ENCODE results near the gene COL4A2. TPM values are rescaled to one million over a fixed set of nuclear protein-coding genes. Genes with fewer than 3 reads are reported as not detected.

The COL4A2 gene
- 10 to 100 TPM in 5 of 6 experiments, 1 to 10 TPM in 1; 8.4 to 65.8 (median 42.5) TPM for total RNA-seq
- long read RNA-seq, partial matches to known transcripts: 1 of 2 reads
- long read RNA-seq, other reads (novel, unspliced or antisense): 1 of 2 reads

GRCh38 chr13:110306960-110307766 is at the start of gene COL4A2, which contains the start of gene COL4A1:
Gene COL4A2 (plus strand): TSS chr13:110307284. CDS start chr13:110307904, 620 bp downstream.
Gene COL4A1 (minus strand): TSS chr13:110307157. CDS start chr13:110307027, 130 bp downstream.
- DNase-seq (peak in 2 of 3 donors; percentile 62 to 67), ATAC-seq (peak; percentile 52 to 67 (median 62))
- H3K27ac ChIP-seq: peak within 1 kb of the TSS; percentile 68 to 89 (median 77)
- H3K4me3 ChIP-seq: peak within 1 kb of the TSS; percentile 49 to 55 (median 51)
- H3K4me1 ChIP-seq: peaks cover 0 to 23% (median 5%) of the 10 kb centered on the region in 4 donors
- TF ChIP-seq CTCF (IDR thresholded peaks at IDR 0.05): no peak
- TF ChIP-seq POLR2A (IDR thresholded peaks at IDR 0.05): peak; percentile 79
- H3K36me3 ChIP-seq: no peaks in the 10 kb centered on the region
- H3K27me3 ChIP-seq: peaks cover 0 to 12% of the 10 kb centered on the region in 2 donors
- intact Hi-C loops (cut with DNase I): no loop called here
- WGBS (ENCODE audit: insufficient coverage, low coverage, low lambda C conversion rate, missing lambda C conversion rate): 4% methylated on average over 5 of the region's 96 CpGs
- H3K9me3 ChIP-seq: no peaks in the 10 kb centered on the region

- Histone ChIP-seq H3K4me1 (no peaks in the 10 kb centered on the region), H3K27ac (no peak overlapping the region), H3K27me3 (no peaks in the 10 kb centered on the region), H3K36me3 (no peaks in the 10 kb centered on the region), H3K4me3 (no peak overlapping the region), H3K9me3 (no peaks in the 10 kb centered on the region)
- 77% methylated on average over 3 of the region's 3 CpGs for WGBS (ENCODE audit: insufficient coverage, low coverage, low lambda C conversion rate, missing lambda C conversion rate)
- intact Hi-C loops (cut with DNase I): no loop called here
- ATAC-seq (no peak), DNase-seq (no peak)
- TF ChIP-seq POLR2A (IDR thresholded peaks at IDR 0.05) (no peak), CTCF (IDR thresholded peaks at IDR 0.05) (no peak)
Observed at GRCh38 chr13:110257408-110257807, 49.7 kb upstream of the COL4A2 start.

- intact Hi-C loops (cut with DNase I): no loop called here
- 62% methylated on average over 9 of the region's 12 CpGs for WGBS (ENCODE audit: insufficient coverage, low coverage, low lambda C conversion rate, missing lambda C conversion rate)
- ATAC-seq: peak in 1 of 4 donors; percentile 19
Observed at GRCh38 chr13:110258876-110259631, 48.0 kb upstream of the COL4A2 start.

GRCh38 chr13:110259651-110260050 is 47.4 kb upstream of the COL4A2 start:
- DNase-seq: no peak
- intact Hi-C loops (cut with DNase I): no loop called here
- no peak overlapping the region for H3K27ac ChIP-seq
- no peaks in the 10 kb centered on the region for H3K36me3 ChIP-seq
- 43% methylated on average over 6 of the region's 6 CpGs for WGBS (ENCODE audit: insufficient coverage, low coverage, low lambda C conversion rate, missing lambda C conversion rate)
- no peak overlapping the region for H3K4me3 ChIP-seq
- no peak for TF ChIP-seq CTCF (IDR thresholded peaks at IDR 0.05)
- TF ChIP-seq POLR2A (IDR thresholded peaks at IDR 0.05): no peak
- ATAC-seq: no peak
- H3K4me1 ChIP-seq: no peaks in the 10 kb centered on the region
- H3K9me3 ChIP-seq: no peaks in the 10 kb centered on the region
- no peaks in the 10 kb centered on the region for H3K27me3 ChIP-seq

More at GRCh38 chr13:110258876-110259631, 48.0 kb upstream of the COL4A2 start:
- Histone ChIP-seq H3K4me1 (no peaks in the 10 kb centered on the region), H3K9me3 (no peaks in the 10 kb centered on the region), H3K36me3 (no peaks in the 10 kb centered on the region), H3K27ac (no peak overlapping the region), H3K27me3 (no peaks in the 10 kb centered on the region), H3K4me3 (no peak overlapping the region)
- no peak for TF ChIP-seq CTCF (IDR thresholded peaks at IDR 0.05)
- no peak for DNase-seq

Measured in right lobe of liver (tissue), 6 donors.